SK-N-SH treated with all-trans-retinoic acid at 6 μM for 48 hours (cell line): ENCODE results near the gene ARID1B.

Source experiments
- ATAC-seq: fragments of 200-7000 bp; cut with Tn5 transposase; 3 replicates; pipeline ENCODE4 v1.9.1; 2020; ENCODE audit warnings: mild to moderate bottlenecking, moderate library complexity
- ARNTL ChIP-seq: fragments of 450-650 bp; formaldehyde crosslinking; IDR thresholded peaks from 2 replicates; pipeline ENCODE4 v1.5.0; 2020; ENCODE audit warnings: low read depth, mild to moderate bottlenecking, moderate library complexity, borderline replicate concordance
- BACH2 ChIP-seq: fragments of 250-450 bp; sonication (Bioruptor Pico); IDR thresholded peaks from 2 replicates; pipeline ENCODE4 v1.9.0; 2021; ENCODE audit warnings: mild to moderate bottlenecking, borderline replicate concordance
- CSDC2 ChIP-seq: fragments of 250-450 bp; sonication (Bioruptor Pico); IDR thresholded peaks from 2 replicates; pipeline ENCODE4 v1.5.0; 2020; ENCODE audit warnings: mild to moderate bottlenecking, moderate library complexity
- GLIS3 ChIP-seq: fragments of 250-450 bp; sonication (Bioruptor Pico); IDR thresholded peaks from 2 replicates; pipeline ENCODE4 v1.5.0; 2020; ENCODE audit warnings: mild to moderate bottlenecking, moderate library complexity
- ISL1 ChIP-seq: fragments of 250-450 bp; sonication (Bioruptor Pico); IDR thresholded peaks from 2 replicates; pipeline ENCODE4 v2.1.2; 2022; ENCODE audit warnings: mild to moderate bottlenecking, moderate library complexity
- OSR1 ChIP-seq: fragments of 250-450 bp; sonication (Bioruptor Pico); IDR thresholded peaks from 2 replicates; pipeline ENCODE4 v1.8.0; 2022; ENCODE audit warnings: moderate library complexity, mild to moderate bottlenecking, inconsistent platforms
- PPARA ChIP-seq: fragments of 250-450 bp; sonication (Bioruptor Pico); IDR thresholded peaks from 2 replicates; pipeline ENCODE4 v1.5.0; 2020; ENCODE audit warnings: mild to moderate bottlenecking, borderline replicate concordance
- RARB ChIP-seq: fragments of 250-450 bp; sonication (Bioruptor Pico); IDR thresholded peaks from 2 replicates; pipeline ENCODE4 v1.8.0; 2021; ENCODE audit warnings: mild to moderate bottlenecking, moderate library complexity
- SNAI2 ChIP-seq: fragments of 250-450 bp; sonication (Bioruptor Pico); IDR thresholded peaks from 2 replicates; pipeline ENCODE4 v1.5.0; 2020; ENCODE audit warnings: mild to moderate bottlenecking, moderate library complexity
- TCF4 ChIP-seq: fragments of 250-450 bp; sonication (Bioruptor Pico); IDR thresholded peaks from 2 replicates; pipeline ENCODE4 v1.8.0; 2021; ENCODE audit warnings: mild to moderate bottlenecking, moderate library complexity, borderline replicate concordance
- TOX ChIP-seq: fragments of 250-450 bp; sonication (Bioruptor Pico); IDR thresholded peaks from 2 replicates; pipeline ENCODE4 v1.8.0; 2021; ENCODE audit warnings: mild to moderate bottlenecking, moderate library complexity, borderline replicate concordance
- ZC3H10 ChIP-seq: fragments of 250-450 bp; sonication (Bioruptor Pico); IDR thresholded peaks from 2 replicates; pipeline ENCODE4 v1.5.1; 2021; ENCODE audit warnings: mild to moderate bottlenecking, moderate library complexity
- ZFP3 ChIP-seq: fragments of 250-450 bp; sonication (Bioruptor Pico); IDR thresholded peaks from 2 replicates; pipeline ENCODE4 v1.5.0; 2020; ENCODE audit warnings: mild to moderate bottlenecking, moderate library complexity
- ZNF565 ChIP-seq: fragments of 450-650 bp; formaldehyde crosslinking; conservative IDR thresholded peaks from 2 replicates; pipeline ENCODE4 v1.5.0; 2020; ENCODE audit warnings: low read depth, mild to moderate bottlenecking, moderate library complexity
- ZNF70 ChIP-seq: fragments of 450-650 bp; formaldehyde crosslinking; IDR thresholded peaks from 2 replicates; pipeline ENCODE4 v1.5.0; 2020; ENCODE audit warnings: mild to moderate bottlenecking, moderate library complexity
- ZNF8 ChIP-seq: fragments of 450-650 bp; formaldehyde crosslinking; IDR thresholded peaks from 2 replicates; pipeline ENCODE4 v1.5.0; 2020; ENCODE audit warnings: mild to moderate bottlenecking, moderate library complexity
- TF ChIP-seq, protein P1 (sequence below): fragments of 250-450 bp; sonication (Bioruptor Pico); IDR thresholded peaks from 2 replicates; pipeline ENCODE4 v1.5.1; 2020; ENCODE audit warnings: low read depth, mild to moderate bottlenecking, moderate library complexity
- TF ChIP-seq, protein P2 (sequence below): fragments of 250-450 bp; sonication (Bioruptor Pico); IDR thresholded peaks from 2 replicates; pipeline ENCODE4 v1.5.1; 2021; ENCODE audit warnings: mild to moderate bottlenecking, moderate library complexity
- TF ChIP-seq, protein P3 (sequence below): fragments of 250-450 bp; sonication (Bioruptor Pico); IDR thresholded peaks from 2 replicates; pipeline ENCODE4 v1.8.0; 2021; ENCODE audit warnings: low read depth, mild to moderate bottlenecking, moderate library complexity, borderline replicate concordance
- TF ChIP-seq, protein P4 (sequence below): fragments of 250-450 bp; sonication (Bioruptor Pico); IDR thresholded peaks from 2 replicates; pipeline ENCODE4 v1.5.0; 2020; ENCODE audit warnings: mild to moderate bottlenecking, moderate library complexity
- TF ChIP-seq, protein P5 (sequence below): fragments of 250-450 bp; sonication (Bioruptor Pico); IDR thresholded peaks from 2 replicates; pipeline ENCODE4 v1.8.0; 2020; ENCODE audit warnings: mild to moderate bottlenecking, moderate library complexity, borderline replicate concordance

The ARID1B gene

DNA sequence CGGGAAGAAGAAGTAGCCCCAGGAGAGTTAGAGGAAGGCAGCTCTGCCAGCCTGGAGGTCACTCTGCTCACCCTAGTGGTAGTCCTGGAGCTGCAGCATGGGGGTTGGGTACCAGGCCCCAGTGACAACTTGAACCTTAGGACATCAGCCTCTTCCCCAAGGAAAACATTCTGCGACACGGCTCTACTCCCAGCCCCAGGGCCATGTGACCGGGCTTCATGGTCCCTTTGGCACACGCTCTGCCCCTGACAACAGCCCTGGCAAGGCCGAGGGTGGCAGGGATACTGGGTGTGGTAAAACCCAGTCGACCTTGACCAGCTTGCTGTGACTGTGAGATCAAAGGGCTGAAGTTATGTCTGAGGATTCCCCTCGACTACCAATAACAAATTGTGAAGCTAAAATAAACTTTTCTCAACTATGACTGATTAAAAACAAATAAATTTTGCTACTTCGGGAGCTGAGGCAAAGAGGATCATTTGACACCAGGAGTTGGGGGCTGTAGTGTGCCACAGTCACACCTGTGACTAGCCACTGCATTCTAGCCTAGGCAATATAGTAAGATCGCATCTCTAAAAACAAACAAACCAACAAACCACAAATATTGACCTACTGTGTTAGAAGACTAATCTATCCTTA is 24.4 kb upstream of the ARID1B start:
- no peak for TF ChIP-seq TOX (CRISPR knock-in tag)
- TF ChIP-seq ZFP3 (CRISPR knock-in tag): no peak
- no peak for TF ChIP-seq ZNF8
- TF ChIP-seq ZNF565 (CRISPR knock-in tag): no peak
- TF ChIP-seq, protein P1, sequence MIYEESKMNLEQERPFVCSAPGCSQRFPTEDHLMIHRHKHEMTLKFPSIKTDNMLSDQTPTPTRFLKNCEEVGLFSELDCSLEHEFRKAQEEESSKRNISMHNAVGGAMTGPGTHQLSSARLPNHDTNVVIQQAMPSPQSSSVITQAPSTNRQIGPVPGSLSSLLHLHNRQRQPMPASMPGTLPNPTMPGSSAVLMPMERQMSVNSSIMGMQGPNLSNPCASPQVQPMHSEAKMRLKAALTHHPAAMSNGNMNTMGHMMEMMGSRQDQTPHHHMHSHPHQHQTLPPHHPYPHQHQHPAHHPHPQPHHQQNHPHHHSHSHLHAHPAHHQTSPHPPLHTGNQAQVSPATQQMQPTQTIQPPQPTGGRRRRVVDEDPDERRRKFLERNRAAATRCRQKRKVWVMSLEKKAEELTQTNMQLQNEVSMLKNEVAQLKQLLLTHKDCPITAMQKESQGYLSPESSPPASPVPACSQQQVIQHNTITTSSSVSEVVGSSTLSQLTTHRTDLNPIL: no peak
- no peak for TF ChIP-seq ARNTL (CRISPR knock-in tag)
- no peak for TF ChIP-seq SNAI2 (CRISPR knock-in tag)
- TF ChIP-seq TCF4 (CRISPR knock-in tag): no peak
- TF ChIP-seq, protein P2, sequence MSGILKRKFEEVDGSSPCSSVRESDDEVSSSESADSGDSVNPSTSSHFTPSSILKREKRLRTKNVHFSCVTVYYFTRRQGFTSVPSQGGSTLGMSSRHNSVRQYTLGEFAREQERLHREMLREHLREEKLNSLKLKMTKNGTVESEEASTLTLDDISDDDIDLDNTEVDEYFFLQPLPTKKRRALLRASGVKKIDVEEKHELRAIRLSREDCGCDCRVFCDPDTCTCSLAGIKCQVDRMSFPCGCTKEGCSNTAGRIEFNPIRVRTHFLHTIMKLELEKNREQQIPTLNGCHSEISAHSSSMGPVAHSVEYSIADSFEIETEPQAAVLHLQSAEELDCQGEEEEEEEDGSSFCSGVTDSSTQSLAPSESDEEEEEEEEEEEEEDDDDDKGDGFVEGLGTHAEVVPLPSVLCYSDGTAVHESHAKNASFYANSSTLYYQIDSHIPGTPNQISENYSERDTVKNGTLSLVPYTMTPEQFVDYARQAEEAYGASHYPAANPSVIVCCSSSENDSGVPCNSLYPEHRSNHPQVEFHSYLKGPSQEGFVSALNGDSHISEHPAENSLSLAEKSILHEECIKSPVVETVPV: no peak
- no peak for TF ChIP-seq GLIS3 (CRISPR knock-in tag)
- TF ChIP-seq, protein P3, sequence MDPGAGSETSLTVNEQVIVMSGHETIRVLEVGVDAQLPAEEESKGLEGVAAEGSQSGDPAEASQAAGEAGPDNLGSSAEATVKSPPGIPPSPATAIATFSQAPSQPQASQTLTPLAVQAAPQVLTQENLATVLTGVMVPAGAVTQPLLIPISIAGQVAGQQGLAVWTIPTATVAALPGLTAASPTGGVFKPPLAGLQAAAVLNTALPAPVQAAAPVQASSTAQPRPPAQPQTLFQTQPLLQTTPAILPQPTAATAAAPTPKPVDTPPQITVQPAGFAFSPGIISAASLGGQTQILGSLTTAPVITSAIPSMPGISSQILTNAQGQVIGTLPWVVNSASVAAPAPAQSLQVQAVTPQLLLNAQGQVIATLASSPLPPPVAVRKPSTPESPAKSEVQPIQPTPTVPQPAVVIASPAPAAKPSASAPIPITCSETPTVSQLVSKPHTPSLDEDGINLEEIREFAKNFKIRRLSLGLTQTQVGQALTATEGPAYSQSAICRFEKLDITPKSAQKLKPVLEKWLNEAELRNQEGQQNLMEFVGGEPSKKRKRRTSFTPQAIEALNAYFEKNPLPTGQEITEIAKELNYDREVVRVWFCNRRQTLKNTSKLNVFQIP: no peak
- TF ChIP-seq ZC3H10 (CRISPR knock-in tag): no peak
- no peak for TF ChIP-seq ZNF70 (CRISPR knock-in tag)
- TF ChIP-seq CSDC2 (CRISPR knock-in tag): no peak
- TF ChIP-seq, protein P4, sequence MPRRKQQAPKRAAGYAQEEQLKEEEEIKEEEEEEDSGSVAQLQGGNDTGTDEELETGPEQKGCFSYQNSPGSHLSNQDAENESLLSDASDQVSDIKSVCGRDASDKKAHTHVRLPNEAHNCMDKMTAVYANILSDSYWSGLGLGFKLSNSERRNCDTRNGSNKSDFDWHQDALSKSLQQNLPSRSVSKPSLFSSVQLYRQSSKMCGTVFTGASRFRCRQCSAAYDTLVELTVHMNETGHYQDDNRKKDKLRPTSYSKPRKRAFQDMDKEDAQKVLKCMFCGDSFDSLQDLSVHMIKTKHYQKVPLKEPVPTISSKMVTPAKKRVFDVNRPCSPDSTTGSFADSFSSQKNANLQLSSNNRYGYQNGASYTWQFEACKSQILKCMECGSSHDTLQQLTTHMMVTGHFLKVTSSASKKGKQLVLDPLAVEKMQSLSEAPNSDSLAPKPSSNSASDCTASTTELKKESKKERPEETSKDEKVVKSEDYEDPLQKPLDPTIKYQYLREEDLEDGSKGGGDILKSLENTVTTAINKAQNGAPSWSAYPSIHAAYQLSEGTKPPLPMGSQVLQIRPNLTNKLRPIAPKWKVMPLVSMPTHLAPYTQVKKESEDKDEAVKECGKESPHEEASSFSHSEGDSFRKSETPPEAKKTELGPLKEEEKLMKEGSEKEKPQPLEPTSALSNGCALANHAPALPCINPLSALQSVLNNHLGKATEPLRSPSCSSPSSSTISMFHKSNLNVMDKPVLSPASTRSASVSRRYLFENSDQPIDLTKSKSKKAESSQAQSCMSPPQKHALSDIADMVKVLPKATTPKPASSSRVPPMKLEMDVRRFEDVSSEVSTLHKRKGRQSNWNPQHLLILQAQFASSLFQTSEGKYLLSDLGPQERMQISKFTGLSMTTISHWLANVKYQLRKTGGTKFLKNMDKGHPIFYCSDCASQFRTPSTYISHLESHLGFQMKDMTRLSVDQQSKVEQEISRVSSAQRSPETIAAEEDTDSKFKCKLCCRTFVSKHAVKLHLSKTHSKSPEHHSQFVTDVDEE (CRISPR knock-in tag): no peak
- no peak for TF ChIP-seq BACH2
- TF ChIP-seq OSR1 (CRISPR knock-in tag): no peak
- TF ChIP-seq, protein P5, sequence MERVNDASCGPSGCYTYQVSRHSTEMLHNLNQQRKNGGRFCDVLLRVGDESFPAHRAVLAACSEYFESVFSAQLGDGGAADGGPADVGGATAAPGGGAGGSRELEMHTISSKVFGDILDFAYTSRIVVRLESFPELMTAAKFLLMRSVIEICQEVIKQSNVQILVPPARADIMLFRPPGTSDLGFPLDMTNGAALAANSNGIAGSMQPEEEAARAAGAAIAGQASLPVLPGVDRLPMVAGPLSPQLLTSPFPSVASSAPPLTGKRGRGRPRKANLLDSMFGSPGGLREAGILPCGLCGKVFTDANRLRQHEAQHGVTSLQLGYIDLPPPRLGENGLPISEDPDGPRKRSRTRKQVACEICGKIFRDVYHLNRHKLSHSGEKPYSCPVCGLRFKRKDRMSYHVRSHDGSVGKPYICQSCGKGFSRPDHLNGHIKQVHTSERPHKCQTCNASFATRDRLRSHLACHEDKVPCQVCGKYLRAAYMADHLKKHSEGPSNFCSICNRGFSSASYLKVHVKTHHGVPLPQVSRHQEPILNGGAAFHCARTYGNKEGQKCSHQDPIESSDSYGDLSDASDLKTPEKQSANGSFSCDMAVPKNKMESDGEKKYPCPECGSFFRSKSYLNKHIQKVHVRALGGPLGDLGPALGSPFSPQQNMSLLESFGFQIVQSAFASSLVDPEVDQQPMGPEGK (CRISPR knock-in tag): no peak
- TF ChIP-seq ISL1 (CRISPR knock-in tag): no peak
- peak; percentile 48; the same call in 2 of the 3 replicates for ATAC-seq

DNA sequence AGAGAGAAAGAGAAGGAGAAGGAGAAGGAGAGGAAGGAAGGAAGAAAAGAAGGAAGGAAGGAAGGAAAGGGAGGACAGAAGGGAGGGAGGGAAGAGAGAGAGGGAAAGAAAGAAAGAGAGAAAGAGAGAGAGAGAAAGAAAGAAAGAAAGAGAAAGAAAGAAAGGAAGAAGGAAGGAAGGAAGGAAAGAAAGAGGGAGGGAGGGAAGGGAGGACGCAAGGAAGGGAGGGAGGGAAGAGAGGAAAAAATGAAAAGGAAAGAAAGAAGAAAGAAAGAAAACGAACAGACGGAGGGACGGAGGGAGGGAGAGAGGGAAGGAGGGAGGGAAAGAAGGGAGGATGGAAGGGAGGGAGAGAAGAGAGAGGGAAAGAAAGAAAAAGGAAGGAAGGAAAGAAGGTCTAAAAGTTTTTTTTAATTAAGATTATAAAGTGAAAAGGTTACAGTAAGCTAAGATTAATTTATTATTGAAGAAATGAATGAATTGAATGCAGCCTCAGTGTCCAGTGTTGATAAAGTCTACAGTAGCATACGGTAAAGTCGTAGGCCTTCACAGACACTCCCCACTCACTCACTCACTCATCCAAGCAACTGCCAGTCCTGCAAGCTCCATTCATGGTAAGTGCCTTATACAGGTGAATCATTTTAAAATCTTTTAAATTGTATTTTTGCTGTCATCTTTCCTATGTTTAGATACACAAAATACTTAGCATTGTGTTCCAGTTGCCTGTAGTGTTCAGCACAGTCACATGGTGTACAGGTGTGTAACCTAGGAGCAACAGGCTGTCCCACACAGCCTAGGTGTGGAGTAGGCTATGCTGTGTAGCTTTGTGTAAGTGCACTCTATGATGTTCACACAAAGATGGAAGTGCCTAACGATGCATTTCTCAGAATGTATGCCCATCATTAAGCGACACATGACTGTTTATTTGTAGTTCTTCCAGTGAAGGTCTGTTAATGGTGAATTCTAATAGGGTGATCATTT is 20.3 kb upstream of the ARID1B start:
- no peak for TF ChIP-seq ZNF8
- TF ChIP-seq ZNF70 (CRISPR knock-in tag): no peak
- no peak for TF ChIP-seq CSDC2 (CRISPR knock-in tag)
- no peak for TF ChIP-seq SNAI2 (CRISPR knock-in tag)
- no peak for TF ChIP-seq RARB (CRISPR knock-in tag)
- no peak for TF ChIP-seq TCF4 (CRISPR knock-in tag)
- no peak for TF ChIP-seq PPARA (CRISPR knock-in tag)
- TF ChIP-seq ARNTL (CRISPR knock-in tag): no peak
- TF ChIP-seq, protein P5 (CRISPR knock-in tag): no peak
- TF ChIP-seq OSR1 (CRISPR knock-in tag): no peak
- no peak for ATAC-seq
